Activated CD4-positive, alpha-beta memory T cell treated with anti-CD3 and anti-CD28 coated beads for 36 hours (primary cell): ENCODE results near the gene RASD2. TPM values are rescaled to one million over a fixed set of nuclear protein-coding genes. Genes with fewer than 3 reads are reported as not detected.

ENCODE experiments used
- total RNA-seq, 2 experiments: library from RNA; stranded (reverse); gene quantifications; one replicate each; pipeline ENCODE4 v1.2.3, GENCODE V29; 2021

The RASD2 gene
- total RNA-seq, 2 experiments from 2014 or later, result 0.10 TPM; not detected in 1

Other genes with a start within 250 kb of the RASD2 start
- gene TOM1, start 240.9 kb upstream of the RASD2 start, total RNA-seq, result 10 to 100 TPM; 29.8 to 31.1 TPM
- gene HMOX1, start 159.7 kb upstream of the RASD2 start, total RNA-seq, result 1 to 10 TPM; 2.7 to 2.8 TPM
- 100 to 1,000 TPM; 265 to 266 TPM for gene MCM5, start 140.7 kb upstream of the RASD2 start, total RNA-seq
- gene MB, start 76.5 kb downstream of the RASD2 start, total RNA-seq, result not detected
- 10 to 100 TPM; 26.7 to 27.7 TPM for gene APOL6, start 107.6 kb downstream of the RASD2 start, total RNA-seq
- gene APOL5, start 177.0 kb downstream of the RASD2 start, total RNA-seq, result not detected